ENCODE measurements around the gene ERBB4.

- TF ChIP-seq CTCF (IDR thresholded peaks at IDR 0.05) (no peak), POLR2A (IDR thresholded peaks at IDR 0.05) (no peak)
Measured at GRCh38 chr2:211879323-211879722, 659.3 kb downstream of the ERBB4 start.

Measured in ovary (tissue), 3 donors.